Endothelial cell of umbilical vein (primary cell): ENCODE results near the gene RYR1. TPM values are rescaled to one million over a fixed set of nuclear protein-coding genes. Genes with fewer than 3 reads are reported as not detected.
"Not testable (repeated sequence)": the region's sequence is repeated elsewhere in the genome, so short reads cannot be mapped to it uniquely, and the experiment has no call there.

Experiments used
- BruUV-seq: library from RNA; stranded (reverse); fragments of 400-500 nt; replicated peaks from 2 replicates; lab custom pipeline; 2021; lab: Mats Ljungman, UMichigan
- CTCF ChIA-PET: fragments of 300-600, 350-600 bp; sonication (Branson Sonifier 250); formaldehyde crosslinking; loops from one replicate; lab custom pipeline; 2021; ENCODE audit warnings: antibody characterized with exemption, inconsistent platforms; lab: Charles Lee
- POLR2A ChIA-PET: fragments of 300-600, 350-600 bp; sonication (Branson Sonifier 250); formaldehyde crosslinking; loops from one replicate; lab custom pipeline; 2021; ENCODE audit warnings: antibody characterized with exemption, inconsistent platforms; lab: Charles Lee
- DNase-seq: peaks from one replicate; pipeline ENCODE4 v3.0.0-alpha.2; 2011; ENCODE audit warnings: low read depth, low spot score
- FAIRE-seq: peaks from 2 replicates; lab custom pipeline; 2011; peaks lifted over from hg19 to GRCh38; lab: Jason Lieb, UNC
- H2AFZ ChIP-seq: 2 replicates; pipeline ENCODE4 v1.6.0; 2012; ENCODE audit warnings: low read depth, low read length, control low read depth, inconsistent platforms
- H3K27ac ChIP-seq: 2 replicates; pipeline ENCODE4 v1.5.1; 2011; ENCODE audit warnings: low read depth, mild to moderate bottlenecking, control low read depth, low read length, moderate library complexity; ENCODE audit not compliant: insufficient read depth
- H3K27me3 ChIP-seq, 2 experiments: 2 replicates each; pipeline versions ENCODE4 v1.6.0 to v1.6.1; 2011; ENCODE audit warnings: low read length in 2 of 2, mixed read lengths in 1 of 2; ENCODE audit not compliant: control insufficient read depth in 2 of 2, insufficient read depth in 2 of 2
- H3K36me3 ChIP-seq, 2 experiments: 2 replicates in 1 of 2; 3 replicates in 1 of 2; pipeline ENCODE4 v1.5.1; 2011; ENCODE audit warnings: low read length in 2 of 2, mild to moderate bottlenecking in 1 of 2, moderate library complexity in 1 of 2; ENCODE audit not compliant: control insufficient read depth in 2 of 2, insufficient read depth in 2 of 2; ENCODE audit errors: extremely low read depth in 1 of 2
- H3K4me1 ChIP-seq: 3 replicates; pipeline ENCODE4 v1.5.1; 2011; ENCODE audit warnings: mild to moderate bottlenecking, low read length; ENCODE audit not compliant: control insufficient read depth, insufficient read depth; ENCODE audit errors: extremely low read depth
- H3K4me2 ChIP-seq: 2 replicates; pipeline ENCODE4 v1.6.1; 2011; ENCODE audit warnings: low read length, control low read depth, mixed read lengths; ENCODE audit not compliant: insufficient read depth
- H3K4me3 ChIP-seq, 3 experiments: fragments of 200-600 bp in 1 of 3; sonication (generic), shearing (Covaris generic) in 1 of 3; replicated peaks in 1 of 3; 2 replicates each; pipeline ENCODE4 v1.5.1; 2011 to 2016; ENCODE audit warnings: control low read depth in 3 of 3, low read length in 3 of 3, mild to moderate bottlenecking in 2 of 3, inconsistent platforms in 1 of 3, low read depth in 1 of 3, moderate library complexity in 1 of 3; ENCODE audit not compliant: insufficient read depth in 1 of 3
- H3K79me2 ChIP-seq: 2 replicates; pipeline ENCODE4 v1.6.0; 2012; ENCODE audit warnings: low read length, inconsistent platforms; ENCODE audit not compliant: control insufficient read depth, insufficient read depth
- H3K9ac ChIP-seq: replicated peaks from 2 replicates; pipeline ENCODE3; 2011; ENCODE audit warnings: low read length, control low read depth; ENCODE audit not compliant: insufficient read depth; ENCODE audit errors: extremely low read depth
- H3K9me1 ChIP-seq: replicated peaks from 3 replicates; pipeline ENCODE4 v1.6.0; 2011; ENCODE audit warnings: mild to moderate bottlenecking, low read length; ENCODE audit not compliant: control insufficient read depth, insufficient read depth; ENCODE audit errors: extremely low read depth
- H3K9me3 ChIP-seq: replicated peaks from 2 replicates; pipeline ENCODE4 v1.5.1; 2012; ENCODE audit warnings: low read length, inconsistent platforms; ENCODE audit not compliant: control insufficient read depth, insufficient read depth
- H4K20me1 ChIP-seq: replicated peaks from 2 replicates; pipeline ENCODE3; 2011; ENCODE audit warnings: mild to moderate bottlenecking, low read length; ENCODE audit not compliant: control insufficient read depth, insufficient read depth; ENCODE audit errors: extremely low read depth
- CTCF ChIP-seq, 2 donors: IDR thresholded peaks; 1 replicate in 1 of 2; 2 replicates in 1 of 2; pipeline ENCODE4 v1.5.1; 2011; ENCODE audit warnings: low read length in 2 of 2, mild to moderate bottlenecking in 2 of 2, moderate library complexity in 2 of 2, control low read depth in 1 of 2, inconsistent platforms in 1 of 2, low read depth in 1 of 2; ENCODE audit not compliant: insufficient read depth in 1 of 2; ENCODE audit errors: extremely low read depth in 1 of 2
- EZH2 ChIP-seq: IDR thresholded peaks from 2 replicates; pipeline ENCODE4 v1.6.1; 2012; ENCODE audit warnings: borderline replicate concordance, low read depth, mild to moderate bottlenecking, moderate library complexity, low read length, inconsistent platforms; ENCODE audit not compliant: severe bottlenecking
- FOS ChIP-seq: IDR thresholded peaks from 2 replicates; pipeline ENCODE4 v1.6.1; 2011; ENCODE audit warnings: mild to moderate bottlenecking, low read length, moderate library complexity, borderline replicate concordance; ENCODE audit not compliant: insufficient read depth
- GATA2 ChIP-seq: IDR thresholded peaks from 2 replicates; pipeline ENCODE4 v1.7.0; 2011; ENCODE audit warnings: low read depth, mild to moderate bottlenecking, moderate library complexity, mixed read lengths, low read length; ENCODE audit not compliant: insufficient read length, insufficient read depth
- JUN ChIP-seq: IDR thresholded peaks from 2 replicates; pipeline ENCODE4 v1.6.1; 2011; ENCODE audit warnings: borderline replicate concordance, low read depth; ENCODE audit not compliant: insufficient read length, insufficient read depth
- MAX ChIP-seq: IDR thresholded peaks from 2 replicates; pipeline ENCODE4 v1.6.1; 2011; ENCODE audit not compliant: insufficient read depth, insufficient read length
- MYC ChIP-seq: IDR thresholded peaks from one replicate; pipeline ENCODE4 v1.6.1; 2011; ENCODE audit warnings: mild to moderate bottlenecking, low read depth, low read length
- dilution Hi-C: fragments of 300-500 bp; cut with MboI; formaldehyde crosslinking; loops from one replicate; pipeline ENCODE4 v1.15.0; 2019; ENCODE audit warnings: low sequenced_read_pairs; ENCODE audit not compliant: extremely low pct_ligation_motif_present
- intact Hi-C: fragments of 100-400 bp; cut with micrococcal nuclease; formaldehyde crosslinking; loops from one replicate; pipeline ENCODE4 v1.10.0; 2022
- polyA plus RNA-seq, 4 experiments: library from polyadenylated mRNA; depleted of rRNA in 3 of 4; stranded (reverse) in 3 of 4; unstranded in 1 of 4; fragments of >200 nt; gene quantifications; 2 replicates each; pipeline versions ENCODE4 v1.2.1 to v1.2.3, GENCODE V29; 2011 to 2012; ENCODE audit warnings: missing spikeins in 1 of 4
- total RNA-seq: library from RNA; stranded (reverse); gene quantifications from 2 replicates; pipeline ENCODE4 v1.2.3, GENCODE V29; 2021

Gene RYR1
- total and polyA plus RNA-seq, 2 donors (not counting 3 experiments of a cell fraction or from before 2014, with no cell fraction given): under 0.01 to 0.02 TPM

GRCh38 chr19:38411041-38411712, 22.3 kb upstream of the RYR1 start:
- Histone ChIP-seq H3K4me1 (no peaks in the 10 kb centered on the region), H3K9me1 (no peaks in the 10 kb centered on the region), H4K20me1 (no peaks in the 10 kb centered on the region), H3K79me2 (no peaks in the 10 kb centered on the region), H3K27me3 (no peaks in the 10 kb centered on the region), H3K4me2 (no peak overlapping the region), H3K4me3 (no peak overlapping the region), H3K36me3 (no peaks in the 10 kb centered on the region), H3K9ac (no peak overlapping the region), H3K9me3 (no peaks in the 10 kb centered on the region), H2AFZ (no peak overlapping the region), H3K27ac (no peak overlapping the region)
- no TSS peak for BruUV-seq
- ChIA-PET CTCF (interaction anchor here (1.6 to 3.1 kb wide), 2 partner anchors 8 to 223 kb away, joined by 5 to 8 read pairs; partner anchors contain the start of gene FAM98C), POLR2A (interaction anchor here (0.7 kb wide), 1 partner anchor 206 kb away, joined by 3 read pairs; the partner anchor contains the start of gene MAP4K1)
- dilution Hi-C loops (no loop called here), intact Hi-C loops (no loop called here)
- FAIRE-seq (no peak), DNase-seq (no peak)
- TF ChIP-seq GATA2 (no peak), JUN (no peak), CTCF (IDR thresholded peaks at IDR 0.05; ENCODE audit: extremely low read depth in 1 of 2, insufficient read depth in 1 of 2, low read depth in 1 of 2, low read length in 2 of 2) (no peak), MYC (no peak), FOS (no peak), MAX (no peak), EZH2 (no peak)

DNA sequence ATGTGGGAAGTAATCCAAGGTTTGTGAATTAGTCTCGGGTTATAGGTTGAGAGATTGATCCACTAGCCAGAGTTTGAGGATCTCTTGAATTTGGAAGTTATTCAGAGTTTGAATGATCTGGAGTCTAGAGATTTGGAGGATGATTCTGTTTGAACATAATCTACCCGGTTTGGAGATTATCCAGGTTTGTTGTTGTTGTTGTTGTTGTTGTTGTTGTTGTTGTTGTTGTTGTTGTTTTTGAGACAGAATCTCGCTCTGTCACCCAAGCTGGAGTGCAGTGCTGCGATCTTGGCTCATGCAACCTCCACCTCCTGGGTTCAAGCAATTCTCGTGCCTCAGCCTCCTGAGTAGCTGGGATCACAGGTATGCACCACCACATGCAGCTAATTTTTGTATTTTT, 21.6 kb upstream of the RYR1 start:
- ChIA-PET POLR2A (interaction anchor here (0.7 kb wide), 1 partner anchor 206 kb away, joined by 3 read pairs; the partner anchor contains the start of gene MAP4K1), CTCF (interaction anchor here (1.6 to 3.1 kb wide), 2 partner anchors 9 to 222 kb away, joined by 5 to 8 read pairs; partner anchors contain the start of gene FAM98C)
- H3K4me3 ChIP-seq, H3K79me2 ChIP-seq, H3K9me3 ChIP-seq, H3K4me2 ChIP-seq, H3K36me3 ChIP-seq, H4K20me1 ChIP-seq, H3K9ac ChIP-seq, DNase-seq, BruUV-seq, H3K9me1 ChIP-seq, intact Hi-C loops, H3K27ac ChIP-seq, H3K27me3 ChIP-seq, H3K4me1 ChIP-seq, H2AFZ ChIP-seq, FAIRE-seq, dilution Hi-C loops: not testable (repeated sequence)
